ENCODE data around the gene SAP30L. TPM values are rescaled to one million over a fixed set of nuclear protein-coding genes. Genes with fewer than 3 reads are reported as not detected.

The SAP30L gene
- total and polyA plus RNA-seq, 2 of the 13 experiments (the other 11 are each of a cell fraction or from before 2014, with no cell fraction given): 27.9 to 37.2 TPM

DNA sequence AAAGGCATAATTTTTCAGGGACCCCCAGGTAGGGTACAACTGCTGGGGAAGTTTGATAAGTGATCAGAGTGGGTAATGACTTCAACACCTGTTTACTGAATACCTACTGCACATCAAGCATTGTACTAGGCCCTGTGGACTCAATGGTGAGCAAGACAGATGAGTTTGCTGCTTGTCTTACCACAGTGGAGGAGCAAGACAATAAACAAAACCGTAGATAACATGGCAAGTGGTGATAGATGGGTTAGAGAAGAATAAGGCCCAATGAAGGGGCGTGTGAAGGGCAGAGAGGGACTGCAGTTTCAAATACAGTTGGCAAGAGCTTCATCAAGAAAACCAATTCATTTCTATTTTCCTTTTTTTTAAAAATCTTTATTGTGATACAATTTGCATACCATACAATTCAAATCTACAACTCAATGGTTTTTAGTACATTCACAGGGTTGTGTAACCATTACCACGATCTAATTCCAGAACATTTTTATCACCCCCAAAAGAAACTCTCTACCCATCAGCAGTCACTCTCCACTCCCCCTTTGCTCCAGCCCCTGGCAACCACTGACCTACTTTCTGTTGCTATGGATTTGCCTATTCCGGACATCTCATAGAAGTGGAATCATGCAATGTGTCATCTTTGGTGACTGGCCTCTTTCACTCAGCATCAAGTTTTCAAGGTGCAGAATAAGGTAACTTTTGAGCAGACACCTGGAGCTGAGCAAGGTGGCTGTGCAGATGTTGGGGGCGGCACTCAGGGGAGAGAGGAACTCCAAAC, 64.2 kb downstream of the SAP30L start:
- Histone ChIP-seq H4K20me1 (ENCODE audit: insufficient read depth, low read length) (no peaks in the 10 kb centered on the region), H3K9ac (ENCODE audit: insufficient read depth, low read depth, low read length) (no peak overlapping the region), H3K4me2 (ENCODE audit: low read depth, low read length) (no peak overlapping the region), H3K27ac (ENCODE audit: extremely low read length, insufficient read depth, low read length) (no peak overlapping the region), H3K27me3 (ENCODE audit: control insufficient read depth in 1 of 2, insufficient read depth in 2 of 2, low read length in 2 of 2) (peaks cover 0 to 15% of the 10 kb centered on the region in 2 experiments; a peak in 2 of 5 replicates), H2AFZ (ENCODE audit: low read length) (no peak overlapping the region), H3K79me2 (ENCODE audit: insufficient read depth, low read length) (no peaks in the 10 kb centered on the region), H3K9me3 (ENCODE audit: low read length) (no peaks in the 10 kb centered on the region), H3K36me3 (replicated peaks in 1 of 2; ENCODE audit: control insufficient read depth in 1 of 2, insufficient read depth in 2 of 2, low read length in 2 of 2) (no peaks in the 10 kb centered on the region), H3K4me1 (ENCODE audit: insufficient read depth, low read length) (no peaks in the 10 kb centered on the region), H3K4me3 (replicated peaks in 1 of 3; ENCODE audit: insufficient read depth in 1 of 3, low read depth in 2 of 3, low read length in 3 of 3) (no peak overlapping the region)
- no peak for FAIRE-seq
- POLR2A ChIA-PET: no interaction called here
- no peak for DNase-seq (ENCODE audit: low spot score)
- CTCF ChIA-PET (ENCODE audit: low intra/inter-chr PET ratio, low total read pairs): no interaction called here
- intact Hi-C loops (cut with micrococcal nuclease; ENCODE audit: unreplicated experiment): no loop called here
- no peak for ATAC-seq
- in situ Hi-C loops (cut with HindIII; ENCODE audit: extremely low pct_ligation_motif_present, low pct_unique_long_range_greater_than_20kb): no loop called here
- BruUV-seq (replicated peaks): no TSS peak
- 3% methylated on average over 5 of the region's 5 CpGs for WGBS (ENCODE audit: low lambda C conversion rate)
- TF ChIP-seq, protein P1, sequence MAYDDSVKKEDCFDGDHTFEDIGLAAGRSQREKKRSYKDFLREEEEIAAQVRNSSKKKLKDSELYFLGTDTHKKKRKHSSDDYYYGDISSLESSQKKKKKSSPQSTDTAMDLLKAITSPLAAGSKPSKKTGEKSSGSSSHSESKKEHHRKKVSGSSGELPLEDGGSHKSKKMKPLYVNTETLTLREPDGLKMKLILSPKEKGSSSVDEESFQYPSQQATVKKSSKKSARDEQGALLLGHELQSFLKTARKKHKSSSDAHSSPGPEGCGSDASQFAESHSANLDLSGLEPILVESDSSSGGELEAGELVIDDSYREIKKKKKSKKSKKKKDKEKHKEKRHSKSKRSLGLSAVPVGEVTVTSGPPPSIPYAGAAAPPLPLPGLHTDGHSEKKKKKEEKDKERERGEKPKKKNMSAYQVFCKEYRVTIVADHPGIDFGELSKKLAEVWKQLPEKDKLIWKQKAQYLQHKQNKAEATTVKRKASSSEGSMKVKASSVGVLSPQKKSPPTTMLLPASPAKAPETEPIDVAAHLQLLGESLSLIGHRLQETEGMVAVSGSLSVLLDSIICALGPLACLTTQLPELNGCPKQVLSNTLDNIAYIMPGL (CRISPR knock-in tag; IDR thresholded peaks at IDR 0.05; ENCODE audit: borderline replicate concordance in 1 of 2, low read depth in 1 of 2): no peak
- TF ChIP-seq HOXD1 (CRISPR knock-in tag; IDR thresholded peaks at IDR 0.05) (no peak), ZNF180 (CRISPR knock-in tag; IDR thresholded peaks at IDR 0.05; ENCODE audit: borderline replicate concordance, low read depth) (no peak), ZBTB42 (CRISPR knock-in tag; IDR thresholded peaks at IDR 0.05) (no peak), ZNF749 (CRISPR knock-in tag; IDR thresholded peaks at IDR 0.05; ENCODE audit: borderline replicate concordance) (no peak), KLF11 (CRISPR knock-in tag; IDR thresholded peaks at IDR 0.05) (no peak), KLF6 (CRISPR knock-in tag; IDR thresholded peaks at IDR 0.05) (no peak), ZNF160 (CRISPR knock-in tag; IDR thresholded peaks at IDR 0.05) (no peak)
- TF ChIP-seq, protein P2, sequence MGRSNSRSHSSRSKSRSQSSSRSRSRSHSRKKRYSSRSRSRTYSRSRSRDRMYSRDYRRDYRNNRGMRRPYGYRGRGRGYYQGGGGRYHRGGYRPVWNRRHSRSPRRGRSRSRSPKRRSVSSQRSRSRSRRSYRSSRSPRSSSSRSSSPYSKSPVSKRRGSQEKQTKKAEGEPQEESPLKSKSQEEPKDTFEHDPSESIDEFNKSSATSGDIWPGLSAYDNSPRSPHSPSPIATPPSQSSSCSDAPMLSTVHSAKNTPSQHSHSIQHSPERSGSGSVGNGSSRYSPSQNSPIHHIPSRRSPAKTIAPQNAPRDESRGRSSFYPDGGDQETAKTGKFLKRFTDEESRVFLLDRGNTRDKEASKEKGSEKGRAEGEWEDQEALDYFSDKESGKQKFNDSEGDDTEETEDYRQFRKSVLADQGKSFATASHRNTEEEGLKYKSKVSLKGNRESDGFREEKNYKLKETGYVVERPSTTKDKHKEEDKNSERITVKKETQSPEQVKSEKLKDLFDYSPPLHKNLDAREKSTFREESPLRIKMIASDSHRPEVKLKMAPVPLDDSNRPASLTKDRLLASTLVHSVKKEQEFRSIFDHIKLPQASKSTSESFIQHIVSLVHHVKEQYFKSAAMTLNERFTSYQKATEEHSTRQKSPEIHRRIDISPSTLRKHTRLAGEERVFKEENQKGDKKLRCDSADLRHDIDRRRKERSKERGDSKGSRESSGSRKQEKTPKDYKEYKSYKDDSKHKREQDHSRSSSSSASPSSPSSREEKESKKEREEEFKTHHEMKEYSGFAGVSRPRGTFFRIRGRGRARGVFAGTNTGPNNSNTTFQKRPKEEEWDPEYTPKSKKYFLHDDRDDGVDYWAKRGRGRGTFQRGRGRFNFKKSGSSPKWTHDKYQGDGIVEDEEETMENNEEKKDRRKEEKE (IDR thresholded peaks at IDR 0.05): no peak
- TF ChIP-seq, protein P3, sequence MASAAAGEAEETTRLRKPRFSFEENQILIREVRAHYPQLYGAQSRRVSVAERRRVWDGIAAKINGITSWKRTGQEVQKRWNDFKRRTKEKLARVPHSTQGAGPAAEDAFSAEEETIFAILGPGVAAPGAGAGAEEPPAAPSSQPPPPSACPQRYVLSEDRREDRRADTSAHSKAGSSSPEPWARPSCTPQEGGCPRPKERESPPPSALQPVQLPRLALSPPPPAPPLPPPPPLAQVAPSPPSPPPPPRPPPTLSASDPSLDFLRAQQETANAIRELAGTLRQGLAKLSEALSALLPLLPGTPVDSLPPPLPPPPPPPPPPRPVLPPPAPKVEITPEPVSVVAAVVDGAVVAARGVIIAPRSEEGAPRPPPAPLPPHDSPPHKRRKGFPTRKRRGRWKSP (CRISPR knock-in tag; IDR thresholded peaks at IDR 0.05): no peak
- TF ChIP-seq, protein P4, sequence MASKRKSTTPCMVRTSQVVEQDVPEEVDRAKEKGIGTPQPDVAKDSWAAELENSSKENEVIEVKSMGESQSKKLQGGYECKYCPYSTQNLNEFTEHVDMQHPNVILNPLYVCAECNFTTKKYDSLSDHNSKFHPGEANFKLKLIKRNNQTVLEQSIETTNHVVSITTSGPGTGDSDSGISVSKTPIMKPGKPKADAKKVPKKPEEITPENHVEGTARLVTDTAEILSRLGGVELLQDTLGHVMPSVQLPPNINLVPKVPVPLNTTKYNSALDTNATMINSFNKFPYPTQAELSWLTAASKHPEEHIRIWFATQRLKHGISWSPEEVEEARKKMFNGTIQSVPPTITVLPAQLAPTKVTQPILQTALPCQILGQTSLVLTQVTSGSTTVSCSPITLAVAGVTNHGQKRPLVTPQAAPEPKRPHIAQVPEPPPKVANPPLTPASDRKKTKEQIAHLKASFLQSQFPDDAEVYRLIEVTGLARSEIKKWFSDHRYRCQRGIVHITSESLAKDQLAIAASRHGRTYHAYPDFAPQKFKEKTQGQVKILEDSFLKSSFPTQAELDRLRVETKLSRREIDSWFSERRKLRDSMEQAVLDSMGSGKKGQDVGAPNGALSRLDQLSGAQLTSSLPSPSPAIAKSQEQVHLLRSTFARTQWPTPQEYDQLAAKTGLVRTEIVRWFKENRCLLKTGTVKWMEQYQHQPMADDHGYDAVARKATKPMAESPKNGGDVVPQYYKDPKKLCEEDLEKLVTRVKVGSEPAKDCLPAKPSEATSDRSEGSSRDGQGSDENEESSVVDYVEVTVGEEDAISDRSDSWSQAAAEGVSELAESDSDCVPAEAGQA (IDR thresholded peaks at IDR 0.05; ENCODE audit: low read depth): no peak
- TF ChIP-seq, protein P4 (CRISPR knock-in tag; IDR thresholded peaks at IDR 0.05; ENCODE audit: borderline replicate concordance): no peak
